HG02759 (cell line): ENCODE measurements around the gene SNX19.

Source experiments
- ATAC-seq: cut with Tn5 transposase; IDR thresholded peaks from one replicate; pipeline ENCODE4 v1.9.1; 2021; ENCODE audit warnings: mild to moderate bottlenecking, moderate library complexity; ENCODE audit not compliant: unreplicated experiment

The SNX19 gene

GRCh38 chr11:130908061-130908460 lies 8.2 kb downstream of the SNX19 start:
- ATAC-seq, result no peak

- no peak for ATAC-seq
Observed at GRCh38 chr11:130907229-130907628, 9.1 kb downstream of the SNX19 start.

GRCh38 chr11:130906616-130907015 lies 9.7 kb downstream of the SNX19 start:
- no peak for ATAC-seq

GRCh38 chr11:130905512-130905911 lies 10.8 kb downstream of the SNX19 start:
- ATAC-seq, result no peak

- no peak for ATAC-seq
Observed at GRCh38 chr11:130904380-130904779, 11.9 kb downstream of the SNX19 start.

- no peak for ATAC-seq
Observed at GRCh38 chr11:130902380-130902779, 13.9 kb downstream of the SNX19 start.

- ATAC-seq, result no peak
Observed at GRCh38 chr11:130899106-130899505, 17.2 kb downstream of the SNX19 start.

- no peak for ATAC-seq
Observed at GRCh38 chr11:130897262-130898182, 18.8 kb downstream of the SNX19 start.

- peak; percentile 94 for ATAC-seq
Observed at GRCh38 chr11:130894322-130895025, 21.8 kb downstream of the SNX19 start.

GRCh38 chr11:130892861-130893260 lies 23.4 kb downstream of the SNX19 start:
- ATAC-seq, result no peak

- ATAC-seq, result no peak
Observed at GRCh38 chr11:130891326-130891725, 25.0 kb downstream of the SNX19 start.

- no peak for ATAC-seq
Observed at GRCh38 chr11:130890039-130890745, 26.1 kb downstream of the SNX19 start.

- no peak for ATAC-seq
Observed at GRCh38 chr11:130888790-130889189, 27.5 kb downstream of the SNX19 start.

- no peak for ATAC-seq
Observed at GRCh38 chr11:130886704-130887103, 29.6 kb downstream of the SNX19 start.

- ATAC-seq, result no peak
Observed at GRCh38 chr11:130882138-130882551, 34.1 kb downstream of the SNX19 start.

GRCh38 chr11:130881475-130882137 lies 34.7 kb downstream of the SNX19 start:
- ATAC-seq, result no peak

GRCh38 chr11:130879836-130880235 lies 36.4 kb downstream of the SNX19 start:
- ATAC-seq, result no peak

- ATAC-seq, result no peak
Observed at GRCh38 chr11:130876931-130877915, 39.1 kb downstream of the SNX19 start.

GRCh38 chr11:130876100-130876499 lies 40.2 kb downstream of the SNX19 start:
- ATAC-seq, result no peak
